NT2/D1 (cell line): ENCODE measurements around the gene FAM13A.

Experiments used
- SUZ12 ChIP-seq: IDR thresholded peaks from 2 replicates; pipeline ENCODE4 v1.6.1; 2011; ENCODE audit not compliant: insufficient read length, insufficient read depth; ENCODE audit errors: extremely low read depth
- YY1 ChIP-seq: IDR thresholded peaks from 2 replicates; pipeline ENCODE4 v1.6.1; 2011; ENCODE audit not compliant: insufficient read length, insufficient read depth
- ZNF274 ChIP-seq: IDR thresholded peaks from 2 replicates; pipeline ENCODE4 v1.6.1; 2011; ENCODE audit warnings: mild to moderate bottlenecking, low read depth, low read length

GRCh38 chr4:88745581-88746163 is 311.3 kb downstream of the FAM13A start:
- TF ChIP-seq ZNF274 (no peak), SUZ12 (no peak), YY1 (no peak)
